Vagina (tissue), 2 donors: ENCODE data around the gene MTX3.

Experiments used
- POLR2A ChIP-seq, 2 donors: fragments of 450-650 bp; IDR thresholded peaks; one replicate each; pipeline ENCODE4 v1.6.1; 2017; ENCODE audit warnings: antibody characterized with exemption in 2 of 2, mild to moderate bottlenecking in 2 of 2, moderate library complexity in 2 of 2
- TF ChIP-seq, protein P1 (sequence below), 3 experiments: fragments of 450-650 bp in 2 of 3; fragments of 200-600 bp in 1 of 3; sonication (generic) in 1 of 3; IDR thresholded peaks; one replicate each; pipeline ENCODE4 v1.5.1; 2017 to 2019; ENCODE audit warnings: antibody characterized with exemption in 3 of 3, mild to moderate bottlenecking in 2 of 3, moderate library complexity in 2 of 3

DNA sequence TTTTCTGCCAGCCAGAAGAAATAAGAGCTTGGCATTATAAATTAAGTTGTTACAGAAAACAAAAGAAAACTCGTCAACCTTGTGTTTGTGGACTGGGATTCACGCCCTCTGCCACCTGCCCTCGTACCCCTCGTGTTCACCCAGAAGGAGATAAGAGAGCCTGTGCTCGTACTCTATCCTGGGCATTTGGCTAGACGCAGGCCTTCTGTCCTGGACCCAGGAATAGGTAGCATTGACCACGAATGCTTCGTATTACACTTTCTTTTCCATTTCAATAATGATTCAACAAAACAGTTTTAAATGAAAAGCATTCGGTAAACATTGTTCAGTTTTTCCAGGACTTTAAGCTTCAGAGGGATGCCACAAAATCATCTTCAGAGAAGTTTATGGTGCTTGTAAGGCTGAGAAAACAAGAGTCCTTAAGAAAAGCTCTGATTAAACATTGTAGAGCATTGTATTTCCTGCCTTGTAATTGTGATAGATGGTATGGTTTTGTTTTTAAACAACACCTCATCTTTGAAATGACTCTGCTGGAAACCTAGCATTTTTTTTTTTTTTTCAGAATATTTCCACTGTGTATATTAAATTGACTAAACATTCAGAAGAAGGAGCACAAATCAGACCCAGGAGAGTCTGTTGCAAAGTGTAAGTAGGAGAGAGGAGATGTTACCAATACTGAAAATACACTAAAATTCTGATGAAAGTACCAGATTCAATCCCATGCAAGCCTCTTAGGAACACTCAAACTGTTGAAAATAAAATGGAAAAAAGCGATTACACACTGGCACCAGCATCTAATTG, 27.6 kb downstream of the MTX3 start:
- TF ChIP-seq, protein P1, sequence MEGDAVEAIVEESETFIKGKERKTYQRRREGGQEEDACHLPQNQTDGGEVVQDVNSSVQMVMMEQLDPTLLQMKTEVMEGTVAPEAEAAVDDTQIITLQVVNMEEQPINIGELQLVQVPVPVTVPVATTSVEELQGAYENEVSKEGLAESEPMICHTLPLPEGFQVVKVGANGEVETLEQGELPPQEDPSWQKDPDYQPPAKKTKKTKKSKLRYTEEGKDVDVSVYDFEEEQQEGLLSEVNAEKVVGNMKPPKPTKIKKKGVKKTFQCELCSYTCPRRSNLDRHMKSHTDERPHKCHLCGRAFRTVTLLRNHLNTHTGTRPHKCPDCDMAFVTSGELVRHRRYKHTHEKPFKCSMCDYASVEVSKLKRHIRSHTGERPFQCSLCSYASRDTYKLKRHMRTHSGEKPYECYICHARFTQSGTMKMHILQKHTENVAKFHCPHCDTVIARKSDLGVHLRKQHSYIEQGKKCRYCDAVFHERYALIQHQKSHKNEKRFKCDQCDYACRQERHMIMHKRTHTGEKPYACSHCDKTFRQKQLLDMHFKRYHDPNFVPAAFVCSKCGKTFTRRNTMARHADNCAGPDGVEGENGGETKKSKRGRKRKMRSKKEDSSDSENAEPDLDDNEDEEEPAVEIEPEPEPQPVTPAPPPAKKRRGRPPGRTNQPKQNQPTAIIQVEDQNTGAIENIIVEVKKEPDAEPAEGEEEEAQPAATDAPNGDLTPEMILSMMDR (IDR thresholded peaks at IDR 0.05): no peak
- no peak for TF ChIP-seq POLR2A (IDR thresholded peaks at IDR 0.05)
